ENCODE measurements around the gene KLK11. TPM values are rescaled to one million over a fixed set of nuclear protein-coding genes. Genes with fewer than 3 reads are reported as not detected.
"Not testable (repeated sequence)": the region's sequence is repeated elsewhere in the genome, so short reads cannot be mapped to it uniquely, and the experiment has no call there.

Gene KLK11
- total RNA-seq, 4 donors from 2014 or later = 21.6 to 116 (median 34.0) TPM; not detected in 1

- no peak for TF ChIP-seq CTCF (IDR thresholded peaks at IDR 0.05)
- ATAC-seq (ENCODE audit: low FRiP score) = no peak
- DNase-seq (ENCODE audit: low spot score) = no peak
Measured at GRCh38 chr19:51000426-51000825, 26.0 kb downstream of the KLK11 start.

GRCh38 chr19:50998686-50999085 is 27.7 kb downstream of the KLK11 start:
- no peak for TF ChIP-seq CTCF (IDR thresholded peaks at IDR 0.05)
- ATAC-seq (ENCODE audit: low FRiP score) (no peak), DNase-seq (ENCODE audit: low spot score) (no peak)

- TF ChIP-seq CTCF (IDR thresholded peaks at IDR 0.05) = no peak
Measured at GRCh38 chr19:50998061-50998460, 28.4 kb downstream of the KLK11 start.

GRCh38 chr19:50994129-50994528 is 32.3 kb downstream of the KLK11 start:
- no peak for ATAC-seq (ENCODE audit: low FRiP score)
- TF ChIP-seq CTCF (IDR thresholded peaks at IDR 0.05) = no peak
- no peak for DNase-seq (ENCODE audit: low spot score)

More at GRCh38 chr19:50998061-50998460, 28.4 kb downstream of the KLK11 start:
- ATAC-seq (ENCODE audit: low FRiP score) (no peak), DNase-seq (ENCODE audit: low spot score) (no peak)

GRCh38 chr19:50992666-50993035 is 33.8 kb downstream of the KLK11 start:
- no peak for ATAC-seq (ENCODE audit: low FRiP score)
- TF ChIP-seq CTCF (IDR thresholded peaks at IDR 0.05) = no peak
- no peak for DNase-seq (ENCODE audit: low spot score)

GRCh38 chr19:50984416-50984815 is 42.0 kb downstream of the KLK11 start:
- not testable (repeated sequence) for DNase-seq (ENCODE audit: low spot score); ATAC-seq (ENCODE audit: low FRiP score)

- TF ChIP-seq CTCF (IDR thresholded peaks at IDR 0.05) = no peak
- ATAC-seq (ENCODE audit: low FRiP score) = peak; percentile 89
- no peak for DNase-seq (ENCODE audit: low spot score)
Measured at GRCh38 chr19:50983625-50984292, 42.7 kb downstream of the KLK11 start, which contains the start of gene KLK7. TSS of gene KLK7 (minus strand) at chr19:50983917. CDS start at chr19:50982399, 1,518 bp downstream.

Data from omental fat pad (tissue), 4 donors.